HG03378 (cell line): ENCODE data around the gene VSIG10.
A peak's percentile ranks its signal among the peaks of the same experiment; 100 is the strongest.
"Not testable (repeated sequence)": the region's sequence is repeated elsewhere in the genome, so short reads cannot be mapped to it uniquely, and the experiment has no call there.

Source experiments
- ATAC-seq: cut with Tn5 transposase; IDR thresholded peaks from one replicate; pipeline ENCODE4 v1.9.1; 2021; ENCODE audit warnings: mild to moderate bottlenecking, moderate library complexity; ENCODE audit not compliant: unreplicated experiment

The VSIG10 gene

GRCh38 chr12:118035190-118036041 lies 68.4 kb downstream of the VSIG10 start:
- ATAC-seq, result peak; percentile 91

GRCh38 chr12:118034429-118035189 lies 69.2 kb downstream of the VSIG10 start:
- no peak for ATAC-seq

- no peak for ATAC-seq
Observed at GRCh38 chr12:118033902-118034301, 69.9 kb downstream of the VSIG10 start.

- no peak for ATAC-seq
Observed at GRCh38 chr12:118033323-118033722, 70.5 kb downstream of the VSIG10 start.

- no peak for ATAC-seq
Observed at GRCh38 chr12:118032188-118032587, 71.6 kb downstream of the VSIG10 start.

GRCh38 chr12:118029166-118029565 lies 74.6 kb downstream of the VSIG10 start:
- no peak for ATAC-seq

- no peak for ATAC-seq
Observed at GRCh38 chr12:118025168-118025567, 78.6 kb downstream of the VSIG10 start.

- ATAC-seq, result no peak
Observed at GRCh38 chr12:118023301-118023860, 80.4 kb downstream of the VSIG10 start.

- no peak for ATAC-seq
Observed at GRCh38 chr12:118022728-118023109, 81.1 kb downstream of the VSIG10 start.

GRCh38 chr12:118022097-118022727 lies 81.6 kb downstream of the VSIG10 start:
- ATAC-seq, result not testable (repeated sequence)

GRCh38 chr12:118020036-118020435 lies 83.8 kb downstream of the VSIG10 start:
- no peak for ATAC-seq

GRCh38 chr12:118017926-118018325 lies 85.9 kb downstream of the VSIG10 start:
- no peak for ATAC-seq

GRCh38 chr12:118016424-118017264 lies 87.2 kb downstream of the VSIG10 start, which contains the start of gene RFC5:
Gene RFC5, plus strand, starts transcription at chr12:118016703. Its CDS starts 125 bp downstream, at chr12:118016828.
- peak; percentile 97 for ATAC-seq

- no peak for ATAC-seq
Observed at GRCh38 chr12:118015944-118016343, 87.9 kb downstream of the VSIG10 start.

- no peak for ATAC-seq
Observed at GRCh38 chr12:118015306-118015705, 88.5 kb downstream of the VSIG10 start.
